Measurements from ENCODE around the gene PRDM16. TPM values are rescaled to one million over a fixed set of nuclear protein-coding genes. Genes with fewer than 3 reads are reported as not detected.
A peak's percentile ranks its signal among the peaks of the same experiment; 100 is the strongest.

PRDM16 gene
- total RNA-seq, 1 experiment from 2014 or later, result 5.3 TPM

DNA sequence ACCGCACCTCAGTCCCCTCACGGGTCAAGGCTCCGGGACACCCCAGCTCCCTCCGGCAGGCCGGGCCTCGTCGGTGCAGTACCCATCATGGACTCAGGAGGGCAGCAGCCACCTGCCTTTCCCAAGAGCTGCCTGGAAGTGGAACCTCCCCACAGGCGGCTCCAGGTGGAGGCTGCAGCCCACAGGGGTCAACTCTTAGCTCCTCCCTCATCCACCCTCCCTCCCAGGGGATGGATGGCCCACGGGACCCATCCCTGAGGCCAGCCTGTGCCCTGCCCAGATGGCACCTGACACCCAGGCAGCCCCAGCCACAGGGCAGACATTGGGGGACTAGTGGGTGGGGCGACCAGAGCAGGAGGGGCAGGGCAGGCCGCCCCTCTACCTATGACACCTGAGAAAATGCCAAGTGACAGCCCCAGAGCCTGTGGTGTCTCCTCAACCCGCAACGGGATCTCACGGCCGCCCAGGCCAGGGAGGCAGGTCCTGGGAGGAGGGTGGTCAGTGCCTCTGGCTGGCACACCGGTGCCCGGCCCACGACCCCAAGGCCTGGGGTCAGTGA, 384.3 kb downstream of the PRDM16 start:
- no peaks in the 10 kb centered on the region for H3K9me3 ChIP-seq
- H3K4me3 ChIP-seq (ENCODE audit: low read depth, low read length), result no peak overlapping the region
- CTCF ChIA-PET, result interaction anchor here (0.5 to 2.5 kb wide), 30 partner anchors 9 to 1865 kb away, joined by 3 to 173 read pairs (median 4); no protein-coding TSS in a partner anchor
- Mint-ChIP-seq H3K4me1 (ENCODE audit: low read depth, unreplicated experiment) (peaks cover 7% of the 10 kb centered on the region), H3K36me3 (ENCODE audit: insufficient read depth, unreplicated experiment) (peaks cover 5% of the 10 kb centered on the region), H3K27ac (ENCODE audit: unreplicated experiment) (no peak overlapping the region), H3K4me3 (ENCODE audit: unreplicated experiment) (peak overlapping the region; percentile 62), H3K27me3 (ENCODE audit: insufficient read depth, unreplicated experiment) (no peaks in the 10 kb centered on the region), H3K9me3 (ENCODE audit: unreplicated experiment) (peaks cover 2% of the 10 kb centered on the region)
- DNase-seq, result peak; percentile 84 to 89
- POLR2A ChIA-PET, result interaction anchor here (0.9 to 2.5 kb wide), 3 partner anchors 18 to 28 kb away, joined by 3 to 31 read pairs (median 3); no protein-coding TSS in a partner anchor
- intact Hi-C loops (cut with micrococcal nuclease; ENCODE audit: unreplicated experiment), result loop anchor here (1.0 to 2.0 kb wide), 3 partner anchors 18 to 166 kb away; no protein-coding TSS in a partner anchor
- no peaks in the 10 kb centered on the region for H3K27me3 ChIP-seq (replicated peaks; ENCODE audit: control insufficient read depth, insufficient read depth, low read length)
- no peaks in the 10 kb centered on the region; the same call in 1 of the 2 replicates for H3K36me3 ChIP-seq (ENCODE audit: control insufficient read depth, insufficient read depth, low read length)
- H3K4me1 ChIP-seq, result peaks cover 47% of the 10 kb centered on the region
- TF ChIP-seq, protein P1, sequence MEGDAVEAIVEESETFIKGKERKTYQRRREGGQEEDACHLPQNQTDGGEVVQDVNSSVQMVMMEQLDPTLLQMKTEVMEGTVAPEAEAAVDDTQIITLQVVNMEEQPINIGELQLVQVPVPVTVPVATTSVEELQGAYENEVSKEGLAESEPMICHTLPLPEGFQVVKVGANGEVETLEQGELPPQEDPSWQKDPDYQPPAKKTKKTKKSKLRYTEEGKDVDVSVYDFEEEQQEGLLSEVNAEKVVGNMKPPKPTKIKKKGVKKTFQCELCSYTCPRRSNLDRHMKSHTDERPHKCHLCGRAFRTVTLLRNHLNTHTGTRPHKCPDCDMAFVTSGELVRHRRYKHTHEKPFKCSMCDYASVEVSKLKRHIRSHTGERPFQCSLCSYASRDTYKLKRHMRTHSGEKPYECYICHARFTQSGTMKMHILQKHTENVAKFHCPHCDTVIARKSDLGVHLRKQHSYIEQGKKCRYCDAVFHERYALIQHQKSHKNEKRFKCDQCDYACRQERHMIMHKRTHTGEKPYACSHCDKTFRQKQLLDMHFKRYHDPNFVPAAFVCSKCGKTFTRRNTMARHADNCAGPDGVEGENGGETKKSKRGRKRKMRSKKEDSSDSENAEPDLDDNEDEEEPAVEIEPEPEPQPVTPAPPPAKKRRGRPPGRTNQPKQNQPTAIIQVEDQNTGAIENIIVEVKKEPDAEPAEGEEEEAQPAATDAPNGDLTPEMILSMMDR (IDR thresholded peaks at IDR 0.05; ENCODE audit: insufficient read depth in 1 of 2, low read depth in 1 of 2, low read length in 1 of 2, severe bottlenecking in 1 of 2, unreplicated experiment in 1 of 2), result peak; percentile 88 to 89
- BruUV-seq (replicated peaks), result no TSS peak

DNA sequence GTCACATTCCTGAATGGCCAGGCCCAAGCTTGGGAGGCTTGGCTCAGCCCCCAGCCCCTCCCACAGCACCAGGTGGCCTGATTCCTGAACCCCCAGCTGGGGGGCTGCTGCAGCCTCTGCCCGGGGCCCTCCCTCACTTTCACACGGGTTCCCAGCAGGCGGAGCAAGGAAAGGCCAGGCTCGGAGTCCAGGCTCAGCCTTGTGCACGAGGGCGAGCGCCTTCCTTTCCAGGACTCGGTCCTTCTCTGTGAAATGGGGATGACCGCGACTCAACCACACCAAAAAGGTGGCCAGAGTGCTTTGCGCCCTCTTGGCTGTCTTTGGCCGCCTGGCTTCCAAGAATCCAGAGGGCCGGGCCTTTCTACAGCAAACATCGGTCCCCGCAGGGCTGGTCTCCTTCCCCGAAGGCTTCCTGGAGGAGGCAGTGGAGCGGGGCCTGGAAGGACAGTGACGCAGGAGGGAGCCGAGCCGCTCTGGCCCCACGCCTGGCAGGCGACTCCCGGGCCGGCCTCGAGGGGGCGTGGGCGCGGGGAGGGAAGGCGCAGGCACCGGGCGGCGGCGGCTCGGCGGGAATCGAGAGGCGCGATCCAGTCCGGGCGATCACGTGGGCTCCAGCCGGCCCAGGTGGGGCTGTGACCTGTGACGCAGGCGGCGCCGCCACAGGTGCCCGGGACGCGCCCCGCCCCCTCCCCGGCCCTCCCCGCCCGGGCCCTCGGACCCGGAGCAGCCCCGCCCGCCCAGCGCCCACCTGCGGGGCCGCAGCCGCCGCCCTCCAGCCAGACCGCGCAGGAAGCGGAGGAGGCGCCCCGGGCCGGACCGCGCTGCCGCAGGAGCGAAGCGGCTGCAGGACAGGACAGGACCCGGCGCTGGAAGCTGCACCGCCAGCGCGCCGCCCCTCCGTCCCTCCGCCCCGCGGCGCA, 385.1 kb downstream of the PRDM16 start, which contains the start of gene ARHGEF16:
Gene ARHGEF16 (plus strand): TSS at position 775 of the 920 bp plus-strand sequence. CDS start 8,420 bp downstream, outside the sequence.
- Histone ChIP-seq H3K27me3 (replicated peaks; ENCODE audit: control insufficient read depth, insufficient read depth, low read length) (no peaks in the 10 kb centered on the region), H3K4me3 (ENCODE audit: low read depth, low read length) (peak within 1 kb of the TSS; percentile 71), H3K9me3 (no peaks in the 10 kb centered on the region), H3K4me1 (peaks cover 55% of the 10 kb centered on the region), H3K36me3 (ENCODE audit: control insufficient read depth, insufficient read depth, low read length) (no peaks in the 10 kb centered on the region; the same call in 1 of the 2 replicates)
- H3K9me3 Mint-ChIP-seq (ENCODE audit: unreplicated experiment), result no peaks in the 10 kb centered on the region
- no peaks in the 10 kb centered on the region for H3K27me3 Mint-ChIP-seq (ENCODE audit: insufficient read depth, unreplicated experiment)
- TF ChIP-seq, protein P1 (IDR thresholded peaks at IDR 0.05; ENCODE audit: insufficient read depth in 1 of 2, low read depth in 1 of 2, low read length in 1 of 2, severe bottlenecking in 1 of 2, unreplicated experiment in 1 of 2), result peak; percentile 48 to 54
- H3K4me1 Mint-ChIP-seq (ENCODE audit: low read depth, unreplicated experiment), result peaks cover 16% of the 10 kb centered on the region
- BruUV-seq (replicated peaks), result TSS peak; percentile 75
- ChIA-PET POLR2A (interaction anchor here (1.2 to 2.5 kb wide), 2 partner anchors 17 to 28 kb away, joined by 3 to 31 read pairs; no protein-coding TSS in a partner anchor), CTCF (interaction anchor here (0.5 to 2.5 kb wide), 23 partner anchors 9 to 1039 kb away, joined by 3 to 173 read pairs (median 5); no protein-coding TSS in a partner anchor)
- peak within 1 kb of the TSS; percentile 80 for H3K4me3 Mint-ChIP-seq (ENCODE audit: unreplicated experiment)
- peaks cover 7% of the 10 kb centered on the region for H3K36me3 Mint-ChIP-seq (ENCODE audit: insufficient read depth, unreplicated experiment)
- H3K27ac Mint-ChIP-seq (ENCODE audit: unreplicated experiment), result peak within 1 kb of the TSS; percentile 79
- intact Hi-C loops (cut with micrococcal nuclease; ENCODE audit: unreplicated experiment), result loop anchor here (1.0 to 2.0 kb wide), 3 partner anchors 17 to 165 kb away; no protein-coding TSS in a partner anchor
- peak; percentile 90 to 92 for DNase-seq
